Measurements from ENCODE around the gene HPSE2.
"Not testable (repeated sequence)": the region's sequence is repeated elsewhere in the genome, so short reads cannot be mapped to it uniquely, and the experiment has no call there.

Gene HPSE2

DNA sequence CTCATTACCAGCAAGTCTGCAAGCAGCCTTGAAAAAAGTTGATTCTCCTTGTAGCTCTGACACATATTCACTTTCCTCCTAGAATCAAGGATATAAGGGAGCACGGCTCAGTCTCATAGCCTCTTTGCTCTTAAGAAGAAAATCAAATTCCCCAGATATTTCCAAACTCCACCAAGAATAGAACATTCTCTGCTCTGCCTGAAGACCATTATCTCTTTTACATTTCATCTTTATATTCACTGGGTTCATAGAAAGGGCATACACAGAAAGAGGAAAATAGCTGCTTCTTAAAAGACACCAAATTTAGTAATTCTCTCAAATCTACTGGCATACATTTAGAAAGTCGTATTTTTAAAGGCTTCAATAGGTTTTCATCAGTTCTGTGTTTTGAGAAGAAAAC, 92.0 kb downstream of the HPSE2 start:
- no peak for DNase-seq

DNA sequence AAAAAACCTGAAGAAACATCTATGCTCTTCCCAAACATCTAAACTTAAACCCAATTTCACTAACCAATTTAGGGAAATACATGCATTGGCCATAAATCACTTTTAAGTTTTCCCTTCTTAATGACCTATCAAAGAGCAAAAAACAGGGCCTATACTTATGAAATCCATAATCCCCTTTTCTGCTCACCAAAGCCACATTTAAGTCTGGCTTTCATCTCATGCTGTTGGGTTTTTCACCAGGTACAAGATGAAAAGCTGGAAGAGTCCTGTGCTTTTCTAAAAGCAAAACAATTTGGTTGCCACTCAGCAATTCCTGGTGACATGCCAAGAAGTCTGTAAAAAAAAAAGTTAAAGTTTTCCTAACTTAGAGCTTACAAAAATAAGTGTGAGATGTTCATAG, 92.6 kb downstream of the HPSE2 start:
- no peak for DNase-seq

DNA sequence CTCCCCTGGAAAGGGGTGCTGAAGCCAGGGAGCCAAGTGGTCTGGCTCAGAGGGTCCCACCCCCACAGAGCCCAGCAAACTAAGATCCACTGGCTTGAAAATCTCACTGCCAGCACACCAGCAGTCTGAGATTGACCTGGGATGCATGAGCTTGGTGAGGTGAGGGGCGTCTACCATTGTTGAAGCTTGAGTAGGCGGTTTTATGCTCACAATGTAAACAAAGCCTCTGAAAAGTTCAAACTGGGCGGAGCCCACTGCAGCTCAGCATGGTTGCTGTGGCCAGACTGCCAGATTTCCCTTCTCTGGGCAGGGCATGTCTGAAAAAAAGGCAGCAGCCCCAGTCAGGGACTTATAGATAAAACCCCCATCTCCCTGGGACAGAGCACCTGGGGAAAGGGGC, 102.8 kb downstream of the HPSE2 start:
- not testable (repeated sequence) for DNase-seq

DNA sequence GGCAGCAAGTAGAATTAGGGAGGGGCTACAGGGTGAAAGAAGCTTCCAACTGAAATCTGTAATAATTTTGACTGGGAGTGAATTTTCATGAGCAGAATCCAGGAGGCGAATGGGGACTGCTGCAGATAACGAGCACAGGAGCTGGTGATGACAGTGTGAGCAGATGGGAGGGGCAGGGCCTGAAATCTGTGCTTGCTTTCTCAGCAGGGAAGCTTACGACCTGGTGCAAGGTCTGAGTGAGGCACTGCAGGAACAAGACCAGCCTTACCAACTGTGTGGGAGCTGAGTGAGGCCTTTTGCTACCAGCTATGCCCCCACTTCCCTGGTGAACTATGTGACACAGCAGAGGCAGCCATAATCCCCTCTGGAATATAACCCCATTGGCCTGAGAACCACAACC, 109.8 kb downstream of the HPSE2 start:
- no peak for DNase-seq

GRCh38 chr10:99124376-99124775, 111.3 kb downstream of the HPSE2 start:
- no peak for DNase-seq

GRCh38 chr10:99123851-99124250, 111.8 kb downstream of the HPSE2 start:
- no peak for DNase-seq

- no peak for DNase-seq
These were observed 112.3 kb downstream of the HPSE2 start for GRCh38 chr10:99123336-99123735.

DNA sequence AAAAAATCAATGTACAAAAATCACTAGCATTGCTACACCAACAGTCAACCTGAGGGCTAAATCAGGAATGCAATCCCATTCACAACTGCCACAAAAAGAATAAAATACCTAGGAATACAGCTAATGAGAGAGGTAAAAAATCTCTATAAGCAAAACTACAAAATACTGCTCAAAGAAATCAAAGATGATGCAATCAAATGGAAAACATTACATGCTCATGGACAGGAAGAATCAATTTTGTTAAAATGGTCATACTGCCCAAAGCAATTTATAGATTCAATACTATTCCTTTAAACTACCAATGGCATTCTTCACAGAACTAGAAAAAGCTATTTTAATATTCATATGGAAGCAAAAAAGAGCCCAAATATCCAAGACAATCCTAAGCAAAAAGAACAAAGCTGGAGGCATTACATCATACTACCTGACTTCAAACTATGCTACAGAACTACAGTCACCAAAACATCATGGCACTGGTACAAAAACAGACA, 116.3 kb downstream of the HPSE2 start:
- no peak for DNase-seq

DNA sequence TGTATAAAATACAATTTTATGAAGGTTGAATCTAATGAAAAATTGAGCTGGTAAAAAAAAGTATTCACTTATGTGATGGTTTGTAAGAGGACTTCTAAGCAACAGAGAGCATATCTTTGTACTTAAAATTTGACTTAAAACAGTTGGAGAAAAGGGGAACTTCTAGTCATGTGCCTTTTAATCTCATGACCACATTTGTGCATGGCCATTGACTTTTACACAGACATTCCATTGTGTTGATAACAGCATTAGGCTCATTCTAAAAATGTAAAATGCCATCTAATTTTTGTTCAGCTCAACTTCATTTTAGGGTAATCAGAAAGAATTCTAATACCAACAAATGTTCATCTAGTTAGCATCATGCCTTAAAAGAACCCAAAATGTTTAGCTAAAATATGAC, 119.9 kb downstream of the HPSE2 start:
- DNase-seq: no peak

DNA sequence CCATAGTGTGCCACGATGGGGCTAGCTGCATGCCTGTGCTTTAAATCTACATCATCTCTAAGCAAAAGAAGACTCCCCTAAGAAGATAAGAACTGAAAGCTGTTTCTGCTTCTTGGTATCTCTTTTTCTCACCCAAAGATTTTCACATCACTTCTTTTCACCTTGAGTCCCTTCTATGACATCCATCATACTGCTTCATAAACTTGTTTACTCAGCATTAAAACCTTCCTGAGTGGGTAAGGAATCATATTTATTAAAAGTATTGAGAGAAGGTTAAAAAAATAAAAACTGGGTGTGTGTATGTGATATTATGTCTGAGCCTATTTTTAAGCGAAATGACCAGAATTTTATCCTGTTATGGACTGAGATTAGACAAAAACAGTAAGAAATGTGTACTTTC, 150.3 kb downstream of the HPSE2 start:
- no peak for DNase-seq

DNA sequence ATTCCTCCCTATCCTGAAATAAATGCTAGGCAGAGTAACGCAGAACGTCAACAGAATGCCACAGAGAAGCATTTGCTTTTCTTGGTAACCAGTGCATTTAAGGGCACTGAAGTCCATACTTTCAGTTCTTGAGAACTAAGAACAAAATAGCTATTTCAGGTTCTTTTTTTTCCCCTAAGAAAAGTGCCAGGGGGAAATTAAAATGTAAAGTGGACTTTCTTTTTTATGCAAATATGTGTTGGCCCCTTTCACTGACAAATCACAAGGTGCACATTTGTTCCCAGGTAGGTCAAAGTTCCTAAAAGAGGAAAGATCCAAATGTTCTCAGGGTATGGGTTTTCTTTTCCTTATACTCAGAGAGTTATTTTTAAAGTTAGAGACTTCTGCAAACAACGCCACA, 151.5 kb downstream of the HPSE2 start:
- DNase-seq: no peak

- DNase-seq: no peak
These were observed 155.2 kb downstream of the HPSE2 start for GRCh38 chr10:99080275-99080945.

- DNase-seq: no peak
These were observed 173.1 kb downstream of the HPSE2 start for GRCh38 chr10:99062591-99062990.

DNA sequence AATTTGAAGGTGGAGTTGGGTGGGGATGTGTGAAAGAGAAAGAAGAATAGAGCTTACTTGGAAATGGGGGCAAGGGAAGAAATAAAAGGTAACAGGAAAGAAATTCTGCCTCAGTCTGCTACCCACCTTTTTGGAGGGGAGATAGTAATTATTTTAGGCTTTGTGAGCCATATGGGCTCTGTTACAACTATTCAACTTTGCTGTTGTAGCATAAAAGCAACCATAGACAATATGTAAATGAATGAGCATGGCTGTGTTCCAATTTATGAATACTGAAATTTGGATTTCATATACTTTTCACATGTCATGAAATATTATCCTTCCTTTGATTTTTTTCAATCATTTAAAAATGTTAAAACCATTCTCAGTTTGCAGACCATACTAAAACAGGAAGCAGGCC, 176.9 kb downstream of the HPSE2 start:
- DNase-seq: no peak

DNA sequence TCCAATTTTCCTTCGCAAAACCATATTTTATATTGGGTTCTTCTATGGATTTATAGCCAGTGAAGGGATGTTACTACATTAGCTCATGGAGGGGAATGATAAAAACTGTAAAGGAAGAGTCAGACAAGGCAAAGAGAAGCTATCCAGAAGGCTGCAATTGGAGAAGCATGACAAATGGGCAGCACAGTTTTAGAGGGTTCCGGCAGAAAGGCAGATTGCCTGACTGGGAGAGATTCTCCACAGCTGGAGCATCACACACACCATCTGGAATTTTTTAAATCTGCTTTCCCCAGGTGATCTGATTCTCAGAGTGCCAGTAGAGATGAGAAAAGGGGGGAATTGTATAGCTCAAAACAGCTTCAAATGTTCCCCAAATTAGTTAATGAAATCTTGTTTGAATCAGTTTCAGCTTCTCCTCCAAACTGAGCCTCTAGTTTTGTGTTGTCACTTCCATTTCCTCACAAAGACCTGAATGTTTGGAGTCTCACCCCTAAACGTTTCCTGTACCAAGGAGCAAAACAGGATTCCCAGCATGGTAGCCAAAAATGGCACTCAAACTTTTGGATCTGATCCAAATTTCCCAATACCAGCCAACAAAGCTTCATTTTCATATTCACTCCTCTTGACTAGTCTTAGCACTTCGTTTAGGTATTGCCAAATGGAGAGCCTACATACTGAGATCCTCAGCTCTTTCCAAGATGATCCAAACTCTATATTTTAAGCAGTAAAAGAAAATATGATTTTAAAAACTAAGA, 177.5 kb downstream of the HPSE2 start:
- DNase-seq: no peak

DNA sequence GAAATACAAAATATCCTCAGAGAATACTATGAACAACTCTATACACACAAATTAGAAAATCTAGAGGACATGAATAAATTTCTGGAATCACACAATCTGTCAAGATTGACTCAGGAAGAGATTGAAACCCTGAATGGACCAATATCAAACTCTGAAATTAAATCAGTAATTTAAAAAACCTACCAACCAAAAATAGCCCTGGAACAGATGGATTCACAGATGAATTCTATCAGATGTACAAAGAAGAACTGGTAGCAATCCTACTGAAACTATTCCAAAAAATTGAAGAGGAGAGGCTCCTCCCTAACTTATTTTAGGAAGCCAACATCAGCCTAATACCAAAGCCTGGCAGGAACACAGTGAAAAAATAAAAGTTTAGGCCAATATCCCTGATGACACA, 190.0 kb downstream of the HPSE2 start:
- DNase-seq: no peak

GRCh38 chr10:99042051-99042771, 193.4 kb downstream of the HPSE2 start:
- DNase-seq: no peak

GRCh38 chr10:99041468-99041867, 194.2 kb downstream of the HPSE2 start:
- DNase-seq: no peak

- no peak for DNase-seq
These were observed 221.8 kb downstream of the HPSE2 start for GRCh38 chr10:99013885-99014284.

GRCh38 chr10:99010286-99010685, 225.4 kb downstream of the HPSE2 start:
- DNase-seq: no peak

- DNase-seq: no peak
These were observed 227.6 kb downstream of the HPSE2 start for GRCh38 chr10:99008054-99008453.

DNA sequence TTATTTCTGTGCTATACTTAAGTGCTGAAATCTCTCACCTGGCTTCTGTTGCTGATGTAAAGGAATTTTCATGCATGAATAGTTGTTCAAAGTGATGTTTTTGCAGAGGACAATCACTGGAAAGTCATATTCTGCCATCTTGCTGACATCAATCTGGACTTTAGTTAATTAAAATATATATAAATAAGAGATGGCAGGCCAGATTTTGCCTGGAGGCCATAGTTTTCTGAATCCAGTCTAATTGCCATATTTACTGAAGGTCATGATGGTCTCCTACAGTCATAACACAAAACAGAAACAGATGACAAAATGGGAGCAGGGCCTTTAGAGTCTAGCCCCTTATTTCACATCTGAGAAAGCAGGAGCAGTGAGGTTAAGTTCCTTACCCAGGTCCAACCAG, 228.2 kb downstream of the HPSE2 start:
- no peak for DNase-seq

- DNase-seq: no peak
These were observed 230.4 kb downstream of the HPSE2 start for GRCh38 chr10:99005254-99005653.

DNA sequence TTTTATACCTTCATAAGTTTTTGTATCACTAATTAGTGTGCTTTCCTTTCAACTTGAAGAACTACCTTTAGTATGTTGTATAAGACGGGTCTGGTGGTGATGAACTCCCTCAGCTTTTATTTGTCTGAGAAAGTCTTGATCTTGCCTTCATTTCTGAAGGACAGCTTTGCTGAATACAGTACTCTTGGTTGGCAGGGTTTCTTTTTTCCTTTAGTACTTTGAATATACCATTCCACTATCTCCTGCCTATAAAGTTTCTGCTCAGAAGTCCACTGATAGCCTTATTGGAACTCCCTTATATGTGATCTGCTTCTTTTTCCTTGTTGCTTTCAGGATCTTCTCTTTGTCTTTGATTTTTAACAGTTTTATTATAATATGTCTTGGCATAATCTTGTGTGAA, 230.9 kb downstream of the HPSE2 start:
- DNase-seq: no peak
